AG09309 (cell line): Measurements from ENCODE around the gene GRIK2.
A peak's percentile ranks its signal among the peaks of the same experiment; 100 is the strongest.
"Not testable (repeated sequence)": the region's sequence is repeated elsewhere in the genome, so short reads cannot be mapped to it uniquely, and the experiment has no call there.

Experiments used
- DNase-seq: peaks from one replicate; pipeline ENCODE4 v3.0.0-alpha.2; 2010; ENCODE audit warnings: low read depth
- H3K4me3 ChIP-seq: 2 replicates; pipeline ENCODE4 v1.5.1; 2011; ENCODE audit warnings: mild to moderate bottlenecking, low read depth, low read length, moderate library complexity; ENCODE audit not compliant: control insufficient read depth
- CTCF ChIP-seq: IDR thresholded peaks from 2 replicates; pipeline ENCODE4 v1.5.1; 2011; ENCODE audit warnings: mild to moderate bottlenecking, low read depth, low read length, inconsistent platforms; ENCODE audit not compliant: insufficient read depth, control insufficient read depth; ENCODE audit errors: missing control alignments

The GRIK2 gene

DNA sequence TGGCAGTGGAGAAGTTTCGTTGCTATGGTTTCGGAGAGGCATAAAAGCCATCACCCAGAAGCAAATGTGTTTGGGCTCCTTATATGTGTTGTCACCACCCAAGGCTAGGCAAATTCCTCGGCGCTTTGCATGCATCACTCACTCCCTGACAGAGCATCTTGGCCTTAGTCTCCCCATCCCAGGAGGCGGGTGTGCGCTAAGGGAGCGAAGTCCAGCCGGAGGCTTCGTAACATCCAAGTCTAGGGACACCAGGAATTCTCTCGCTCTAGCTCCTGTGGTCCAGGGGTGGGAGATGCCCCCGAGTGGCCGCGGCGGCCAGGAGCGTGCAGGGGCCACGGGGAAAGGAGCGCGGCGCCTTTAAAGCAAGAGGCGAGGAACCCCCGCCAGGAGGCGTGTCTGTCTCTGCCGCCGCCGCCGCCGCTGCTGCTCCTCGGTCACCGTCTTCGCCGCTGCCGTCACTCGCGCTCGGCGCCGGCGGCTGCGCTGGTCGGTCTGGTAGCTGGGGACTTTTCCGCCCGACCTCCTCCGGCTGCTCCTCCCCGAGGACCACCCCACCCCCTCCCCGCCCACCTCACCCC is at the start of gene GRIK2:
TSS of gene GRIK2 (plus strand) at position 458 of the 578 bp plus-strand sequence.
- H3K4me3 ChIP-seq = peak within 1 kb of the TSS; percentile 64
- no peak for DNase-seq
- TF ChIP-seq CTCF = peak; percentile 45

GRCh38 chr6:101344885-101345284 is 48.6 kb upstream of the GRIK2 start:
- H3K4me3 ChIP-seq = no peak overlapping the region
- TF ChIP-seq CTCF = no peak
- DNase-seq = no peak

DNA sequence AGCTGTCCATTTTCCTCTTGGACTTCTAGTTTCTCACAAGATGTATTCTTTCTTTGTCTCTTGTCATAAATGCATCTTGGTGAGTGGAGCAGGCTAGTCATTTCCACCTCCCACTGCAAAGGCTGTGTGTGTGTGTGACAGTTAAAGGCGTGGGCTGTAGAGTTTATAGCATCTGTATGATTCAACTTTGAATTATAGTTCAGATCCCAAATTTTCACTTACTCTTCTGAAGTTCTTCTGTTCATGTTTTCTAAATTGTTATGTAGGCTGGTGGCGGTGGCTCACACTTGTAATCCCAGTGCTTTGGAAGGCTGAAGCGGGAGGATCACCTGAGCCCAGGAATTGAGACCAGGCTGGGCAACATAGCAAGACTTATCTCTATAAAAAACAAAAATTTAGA is 44.7 kb upstream of the GRIK2 start:
- H3K4me3 ChIP-seq = no peak overlapping the region
- DNase-seq = no peak

GRCh38 chr6:101350631-101351030 is 42.9 kb upstream of the GRIK2 start:
- H3K4me3 ChIP-seq, DNase-seq: not testable (repeated sequence)

More for the DNA sequence above, 44.7 kb upstream of the GRIK2 start:
- no peak for TF ChIP-seq CTCF

- TF ChIP-seq CTCF = no peak
- H3K4me3 ChIP-seq = no peak overlapping the region
- no peak for DNase-seq
Measured at GRCh38 chr6:101351173-101351572, 42.3 kb upstream of the GRIK2 start.

DNA sequence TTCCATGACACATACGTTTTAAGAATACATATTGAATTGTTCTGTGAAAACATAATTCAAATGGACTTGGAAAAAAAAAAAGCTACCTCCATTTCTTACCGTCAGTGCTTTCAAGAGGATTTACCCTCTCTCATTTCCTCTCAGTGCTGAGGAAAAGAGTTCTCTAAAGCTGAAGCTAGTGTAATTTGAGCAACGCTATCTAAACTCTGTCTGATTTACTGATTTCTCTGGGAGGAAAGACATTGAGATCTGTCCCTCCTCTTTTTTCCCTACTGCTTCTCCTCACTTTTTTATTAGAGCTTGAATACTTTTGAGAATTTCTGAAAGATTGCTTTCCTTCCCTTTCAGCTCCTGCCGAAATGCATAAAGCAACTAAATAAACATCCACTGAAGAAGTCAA is 41.2 kb upstream of the GRIK2 start:
- no peak for TF ChIP-seq CTCF
- DNase-seq = no peak
- H3K4me3 ChIP-seq = no peak overlapping the region

GRCh38 chr6:101365181-101365580 is 28.3 kb upstream of the GRIK2 start:
- no peak for TF ChIP-seq CTCF
- no peak overlapping the region for H3K4me3 ChIP-seq
- no peak for DNase-seq

GRCh38 chr6:101379926-101380325 is 13.6 kb upstream of the GRIK2 start:
- no peak overlapping the region for H3K4me3 ChIP-seq
- no peak for TF ChIP-seq CTCF
- DNase-seq = no peak
